Adrenal gland (tissue), 12 donors: ENCODE results near the gene COQ5. TPM values are rescaled to one million over a fixed set of nuclear protein-coding genes. Genes with fewer than 3 reads are reported as not detected.

Source experiments
- DNase-seq, 7 donors: peaks; one replicate each; pipeline ENCODE4 v3.0.0-alpha.2; 2019 to 2020
- H3K27ac ChIP-seq, 5 donors: fragments of 200-600 bp; sonication (generic) in 4 of 5; 1 replicate in 3 of 5; 2 replicates in 2 of 5; pipeline versions ENCODE4 v1.5.1 to v1.8.0; 2016 to 2020; ENCODE audit warnings: mild to moderate bottlenecking in 1 of 5
- H3K27me3 ChIP-seq: fragments of 200-600 bp; 2 replicates; pipeline ENCODE4 v1.8.0; 2021
- H3K36me3 ChIP-seq, 2 donors: fragments of 200-600 bp; replicated peaks in 1 of 2; 1 replicate in 1 of 2; 2 replicates in 1 of 2; pipeline versions ENCODE4 v1.5.1 to v1.8.0; 2018 to 2022
- H3K4me1 ChIP-seq, 2 donors: fragments of 200-600 bp; replicated peaks in 1 of 2; 1 replicate in 1 of 2; 2 replicates in 1 of 2; pipeline versions ENCODE4 v1.5.1 to v1.8.0; 2018 to 2021
- H3K4me3 ChIP-seq, 4 donors: fragments of 200-600 bp; sonication (generic) in 3 of 4; one replicate each; pipeline ENCODE4 v1.5.1; 2016 to 2018
- H3K9me3 ChIP-seq, 3 donors: fragments of 200-600 bp; sonication (generic) in 1 of 3; replicated peaks in 1 of 3; 1 replicate in 2 of 3; 2 replicates in 1 of 3; pipeline versions ENCODE4 v1.5.1 to v1.8.0; 2016 to 2021
- POLR2A ChIP-seq, 2 donors: fragments of 450-650 bp; IDR thresholded peaks; one replicate each; pipeline ENCODE4 v1.6.1; 2017; ENCODE audit warnings: antibody characterized with exemption in 2 of 2, mild to moderate bottlenecking in 2 of 2, moderate library complexity in 1 of 2
- WGBS, 4 donors: extraction: QIAGEN DNeasy Blood & Tissue Kit in 2 of 4; methylation state at CpG; one replicate each; pipeline versions ENCODE4 v1.1.5 to v1.1.7; 2013 to 2017; 5-methylcytosine and 5-hydroxymethylcytosine counted together
- intact Hi-C, 2 donors: fragments of 100-400 bp; cut with DNase I; formaldehyde crosslinking; loops; one replicate each; pipeline versions ENCODE4 v1.14.1 to v1.15.0; 2022 to 2023
- polyA plus RNA-seq, 3 donors: library from polyadenylated mRNA; stranded (reverse); fragments of 200-250 nt in 2 of 3; fragments of 350-450 nt in 1 of 3; fragmentation: Illumina TruSeq in 1 of 3; extraction: RNeasy Lipid Tissue Mini Kit (QIAGEN cat#74804) in 1 of 3; gene quantifications; one replicate each; pipeline ENCODE4 v1.2.3, GENCODE V29; 2013 to 2014
- total RNA-seq, 9 donors: library from RNA; depleted of rRNA in 4 of 9; stranded (reverse); fragments of >200 nt in 4 of 9; fragments of 120-200 nt in 1 of 9; fragmentation: NEBNext Ultra II Directional in 1 of 9; extraction: Animal tissue kit (Norgen Biotek cat#: 25700) in 1 of 9; gene quantifications; one replicate each; pipeline versions ENCODE4 v1.1.0 to v1.2.4, GENCODE V29; 2013 to 2023
- TF ChIP-seq, protein P1 (sequence below), 6 experiments: fragments of 450-650 bp in 4 of 6; fragments of 200-600 bp in 2 of 6; sonication (generic) in 1 of 6; IDR thresholded peaks; 1 replicate in 5 of 6; 2 replicates in 1 of 6; pipeline versions ENCODE4 v1.5.1 to v1.8.0; 2016 to 2021; ENCODE audit warnings: antibody characterized with exemption in 6 of 6, mild to moderate bottlenecking in 2 of 6, moderate library complexity in 1 of 6
- donor health status: healthy with polysubstance abuse.
- donor health status: Bipolar disorder and iron deficiency.
- donor health status: DM: yes; HTN: yes; CAD: no.
- donor health status: DM: no; HTN: no; CAD: no.
- donor health status: DM: no; HTN: no; CAD: no.
- donor health status: DM: yes; HTN: yes; CAD: no.

The COQ5 gene
- total and polyA plus RNA-seq, 12 donors = 24.9 to 74.4 (median 34.7) TPM

DNA sequence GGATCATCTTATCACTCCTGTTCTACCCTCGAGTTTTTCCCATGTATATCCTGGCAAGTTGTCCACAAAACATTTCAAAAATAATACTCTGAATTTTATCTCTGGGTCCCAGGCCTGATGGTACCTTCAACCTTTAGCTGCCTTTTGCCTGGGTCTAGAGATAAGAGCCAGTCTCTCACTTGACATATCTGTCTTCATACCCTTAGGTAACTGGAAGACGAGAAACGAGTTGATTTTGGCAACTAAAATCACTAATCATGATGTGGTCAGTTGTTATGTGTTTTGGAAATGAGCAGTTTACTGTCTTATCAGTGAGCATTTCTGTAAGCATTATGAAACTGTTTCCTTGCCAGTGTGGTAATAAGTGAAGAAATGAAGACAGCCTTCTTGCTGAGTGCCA lies 11.5 kb upstream of the COQ5 start:
- 4 to 16% (median 6%) methylated on average over 3 of the region's 3 CpGs for WGBS, 4 donors
- TF ChIP-seq POLR2A (IDR thresholded peaks at IDR 0.05) = peak in 1 of 2 donors; percentile 38
- TF ChIP-seq, protein P1, sequence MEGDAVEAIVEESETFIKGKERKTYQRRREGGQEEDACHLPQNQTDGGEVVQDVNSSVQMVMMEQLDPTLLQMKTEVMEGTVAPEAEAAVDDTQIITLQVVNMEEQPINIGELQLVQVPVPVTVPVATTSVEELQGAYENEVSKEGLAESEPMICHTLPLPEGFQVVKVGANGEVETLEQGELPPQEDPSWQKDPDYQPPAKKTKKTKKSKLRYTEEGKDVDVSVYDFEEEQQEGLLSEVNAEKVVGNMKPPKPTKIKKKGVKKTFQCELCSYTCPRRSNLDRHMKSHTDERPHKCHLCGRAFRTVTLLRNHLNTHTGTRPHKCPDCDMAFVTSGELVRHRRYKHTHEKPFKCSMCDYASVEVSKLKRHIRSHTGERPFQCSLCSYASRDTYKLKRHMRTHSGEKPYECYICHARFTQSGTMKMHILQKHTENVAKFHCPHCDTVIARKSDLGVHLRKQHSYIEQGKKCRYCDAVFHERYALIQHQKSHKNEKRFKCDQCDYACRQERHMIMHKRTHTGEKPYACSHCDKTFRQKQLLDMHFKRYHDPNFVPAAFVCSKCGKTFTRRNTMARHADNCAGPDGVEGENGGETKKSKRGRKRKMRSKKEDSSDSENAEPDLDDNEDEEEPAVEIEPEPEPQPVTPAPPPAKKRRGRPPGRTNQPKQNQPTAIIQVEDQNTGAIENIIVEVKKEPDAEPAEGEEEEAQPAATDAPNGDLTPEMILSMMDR (IDR thresholded peaks at IDR 0.05) = no peak
- no peak for DNase-seq
- peaks cover 0 to 6% of the 10 kb centered on the region in 2 donors for H3K36me3 ChIP-seq
- peaks cover 82 to 92% of the 10 kb centered on the region in 2 donors for H3K4me1 ChIP-seq
- no peaks in the 10 kb centered on the region for H3K27me3 ChIP-seq
- intact Hi-C loops = no loop called here
- H3K4me3 ChIP-seq = no peak overlapping the region
- no peaks in the 10 kb centered on the region for H3K9me3 ChIP-seq
- peak overlapping the region; percentile 53 to 97 (median 74) for H3K27ac ChIP-seq

DNA sequence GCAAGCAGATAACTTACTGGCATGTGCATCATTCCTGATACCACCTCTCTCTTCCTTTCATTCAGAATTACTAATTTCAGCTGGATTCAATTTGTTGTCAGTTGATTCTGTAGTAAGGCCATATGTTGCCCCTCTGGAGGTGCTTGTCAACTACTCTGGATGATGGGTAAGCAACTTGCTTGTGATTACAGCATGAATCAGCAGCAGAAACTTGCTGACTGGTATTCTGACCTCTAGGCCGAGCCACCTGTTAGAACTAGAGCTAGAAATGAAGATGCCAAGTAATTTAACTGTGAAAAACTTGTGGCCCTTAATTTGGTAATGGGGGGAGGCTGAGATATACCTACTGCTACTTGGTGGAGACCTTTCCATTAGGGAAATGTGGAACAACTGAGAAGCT lies 10.3 kb upstream of the COQ5 start:
- Histone ChIP-seq H3K4me1 (peaks cover 82 to 83% of the 10 kb centered on the region in 2 donors), H3K27ac (peak overlapping the region; percentile 70 to 99 (median 86)), H3K9me3 (no peaks in the 10 kb centered on the region), H3K36me3 (peaks cover 0 to 6% of the 10 kb centered on the region in 2 donors), H3K27me3 (no peaks in the 10 kb centered on the region), H3K4me3 (no peak overlapping the region)
- intact Hi-C loops = no loop called here
- peak in 2 of 7 donors; percentile 16 to 40 for DNase-seq
- 15 to 33% (median 30%) methylated on average over 1 of the region's 1 CpG for WGBS, 4 donors
- TF ChIP-seq, protein P1 (IDR thresholded peaks at IDR 0.05) = no peak
- no peak for TF ChIP-seq POLR2A (IDR thresholded peaks at IDR 0.05)

DNA sequence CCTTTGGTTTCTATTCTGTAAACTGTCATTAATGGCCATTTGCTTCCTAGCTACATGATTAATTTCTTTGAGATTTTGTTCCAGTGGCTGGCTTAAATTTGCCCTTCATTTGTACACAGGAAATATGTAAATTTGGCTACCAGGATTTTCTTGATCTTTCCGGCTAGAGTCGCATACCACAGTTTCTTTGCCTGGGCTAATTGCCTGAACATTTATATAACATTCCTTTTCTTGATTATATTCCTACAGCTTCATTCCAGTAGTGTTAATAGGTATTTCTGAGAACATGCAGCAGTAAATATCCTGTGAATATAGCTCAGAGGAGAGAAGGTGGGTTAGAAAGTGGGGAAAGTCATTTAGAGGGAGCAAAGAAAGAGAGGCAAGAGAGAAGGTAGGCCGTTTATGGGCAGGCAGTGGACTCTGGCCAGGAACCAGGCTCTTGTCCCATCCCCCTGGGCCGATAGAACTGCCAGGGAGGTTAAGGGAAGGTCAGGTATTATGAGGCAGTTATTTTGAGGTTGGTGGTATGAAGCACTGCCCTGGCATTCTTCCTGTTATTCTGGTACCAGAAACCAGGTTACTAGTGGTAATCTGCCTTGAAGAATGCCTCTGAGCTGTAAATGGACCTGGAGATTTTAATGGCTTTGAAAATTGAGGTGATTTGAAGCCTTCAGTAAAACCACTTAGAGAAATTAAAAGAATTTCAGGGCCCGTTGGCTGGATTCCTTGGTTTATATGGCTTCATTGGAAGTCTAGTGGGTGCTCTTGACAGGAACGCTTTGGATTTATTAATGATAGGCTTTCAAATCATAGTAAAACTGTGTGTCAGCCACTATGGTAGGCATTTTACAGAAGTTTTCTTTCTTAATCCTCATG lies 9.6 kb upstream of the COQ5 start:
- Histone ChIP-seq H3K4me1 (peaks cover 74 to 80% of the 10 kb centered on the region in 2 donors), H3K4me3 (peak overlapping the region in 1 of 4 donors; percentile 90), H3K36me3 (peaks cover 0 to 6% of the 10 kb centered on the region in 2 donors), H3K27me3 (no peaks in the 10 kb centered on the region), H3K27ac (peak overlapping the region; percentile 70 to 99 (median 86)), H3K9me3 (no peaks in the 10 kb centered on the region)
- peak; percentile 52 to 80 (median 71) for DNase-seq
- peak in 1 of 2 donors; percentile 45 for TF ChIP-seq POLR2A (IDR thresholded peaks at IDR 0.05)
- TF ChIP-seq, protein P1 (IDR thresholded peaks at IDR 0.05) = no peak
- intact Hi-C loops = no loop called here
- WGBS, 4 donors = 9 to 15% (median 11%) methylated on average over 6 of the region's 6 CpGs

DNA sequence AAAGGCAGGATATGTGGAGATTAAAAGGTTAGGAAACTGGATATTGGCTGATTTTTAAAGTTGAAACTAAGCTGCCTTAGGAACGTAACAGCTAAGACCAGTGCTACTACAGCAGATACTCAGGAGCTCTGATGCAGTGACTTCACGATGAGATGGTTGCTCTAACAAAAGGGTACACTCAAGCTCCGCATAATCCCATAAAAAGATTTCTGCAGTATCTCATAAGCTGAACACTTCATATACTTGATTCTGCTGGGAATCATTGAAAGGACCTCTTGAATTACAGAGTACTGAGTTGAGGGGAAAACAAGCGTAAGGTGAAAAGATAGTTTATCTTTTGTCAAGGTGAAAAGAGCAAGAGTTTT lies 8.9 kb upstream of the COQ5 start:
- 23 to 39% (median 33%) methylated on average over 4 of the region's 4 CpGs for WGBS, 4 donors
- Histone ChIP-seq H3K27ac (peak overlapping the region; percentile 70 to 99 (median 86)), H3K36me3 (peaks cover 0 to 6% of the 10 kb centered on the region in 2 donors), H3K4me1 (peaks cover 68 to 73% of the 10 kb centered on the region in 2 donors), H3K27me3 (no peaks in the 10 kb centered on the region), H3K4me3 (peak overlapping the region in 1 of 4 donors; percentile 90), H3K9me3 (no peaks in the 10 kb centered on the region)
- intact Hi-C loops = no loop called here
- no peak for DNase-seq
- TF ChIP-seq POLR2A (IDR thresholded peaks at IDR 0.05) = no peak
- TF ChIP-seq, protein P1 (IDR thresholded peaks at IDR 0.05) = no peak
